PC-9 (cell line): ENCODE data around the gene GIMAP8.

Source experiments
- CTCF ChIP-seq: fragments of 200-600 bp; sonication (generic); conservative IDR thresholded peaks from 2 replicates; pipeline ENCODE4 v1.6.1; 2017; ENCODE audit warnings: mixed run types, antibody characterized with exemption, mild to moderate bottlenecking, moderate library complexity
- EZH2 ChIP-seq: fragments of 200-600 bp; sonication (generic); IDR thresholded peaks from 2 replicates; pipeline ENCODE4 v1.8.0; 2017; ENCODE audit warnings: antibody characterized with exemption, low read depth

GRCh38 chr7:150411606-150412005 is 38.8 kb upstream of the GIMAP8 start:
- no peak for TF ChIP-seq EZH2
- TF ChIP-seq CTCF: no peak
